ENCODE results near the gene CCNQ.
A peak's percentile ranks its signal among the peaks of the same experiment; 100 is the strongest.

CCNQ gene

DNA sequence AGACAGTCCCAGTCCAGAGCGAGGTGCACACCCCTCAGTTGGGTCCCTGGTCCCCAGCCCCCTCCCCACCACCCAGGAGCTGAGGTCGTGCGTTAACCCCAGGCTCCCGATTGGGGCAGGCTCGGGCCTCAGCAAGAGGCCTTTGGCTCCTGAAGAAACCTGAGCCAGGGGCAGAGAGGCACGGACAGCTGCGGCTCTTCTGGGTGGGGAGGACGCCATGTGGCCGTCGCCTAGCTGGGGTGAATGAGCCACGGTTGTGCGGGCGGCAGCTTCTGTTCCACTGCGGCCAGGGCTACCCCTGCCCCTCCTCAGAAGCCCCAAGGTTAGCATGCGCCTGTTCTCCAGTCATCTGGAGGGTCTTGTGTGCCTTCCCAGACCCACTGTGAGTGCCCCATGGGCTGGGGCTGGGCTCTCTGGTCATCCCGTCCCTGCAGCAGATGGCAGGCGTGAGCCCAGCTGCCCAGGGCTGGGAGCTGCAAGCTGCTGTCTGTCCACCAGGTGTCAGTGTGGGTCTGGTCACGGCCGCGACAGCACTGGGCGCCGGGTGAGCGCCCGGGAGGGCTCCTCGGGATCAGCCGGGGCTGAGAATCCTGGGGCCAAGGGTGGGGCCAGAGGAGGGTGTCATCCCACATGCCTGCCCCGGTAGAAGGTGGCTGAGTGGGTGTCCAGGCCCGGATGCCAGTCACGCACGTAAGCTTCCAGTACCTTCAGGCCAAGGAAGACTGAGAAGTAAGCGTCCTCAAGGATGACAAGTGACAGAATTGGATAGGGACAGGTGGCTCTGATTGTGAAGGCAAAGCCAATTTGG, 59.6 kb downstream of the CCNQ start:
- DNase-seq (ENCODE audit: low read depth in 4 of 4, low spot score in 1 of 4) = peak; percentile 4 to 55 (median 34)

- DNase-seq (ENCODE audit: low read depth in 4 of 4, low spot score in 1 of 4) = no peak
Measured at GRCh38 chrX:153538424-153538823, 60.5 kb downstream of the CCNQ start.
